Esophagus (tissue), 2 donors: Measurements from ENCODE around the gene KCNJ12. TPM values are rescaled to one million over a fixed set of nuclear protein-coding genes. Genes with fewer than 3 reads are reported as not detected.
"Not testable (repeated sequence)": the region's sequence is repeated elsewhere in the genome, so short reads cannot be mapped to it uniquely, and the experiment has no call there.

ENCODE experiments used
- H3K27ac ChIP-seq, 2 donors: one replicate each; pipeline ENCODE4 v1.5.1; 2013; ENCODE audit warnings: low read depth in 2 of 2, mild to moderate bottlenecking in 2 of 2, inconsistent platforms in 1 of 2, low read length in 1 of 2, moderate library complexity in 1 of 2
- H3K27me3 ChIP-seq, 2 donors: one replicate each; pipeline ENCODE4 v1.6.1; 2013; ENCODE audit warnings: low read length in 2 of 2, control low read depth in 1 of 2, mild to moderate bottlenecking in 1 of 2; ENCODE audit not compliant: insufficient read depth in 2 of 2, control insufficient read depth in 1 of 2
- H3K36me3 ChIP-seq, 2 donors: one replicate each; pipeline ENCODE4 v1.6.1; 2013; ENCODE audit warnings: low read length in 1 of 2; ENCODE audit not compliant: control insufficient read depth in 2 of 2, insufficient read depth in 2 of 2
- H3K4me1 ChIP-seq, 2 donors: one replicate each; pipeline ENCODE4 v1.6.1; 2013; ENCODE audit warnings: low read length in 1 of 2; ENCODE audit not compliant: control insufficient read depth in 2 of 2, insufficient read depth in 2 of 2
- H3K4me3 ChIP-seq, 2 donors: one replicate each; pipeline ENCODE4 v1.5.1; 2013; ENCODE audit warnings: low read length in 2 of 2, mild to moderate bottlenecking in 2 of 2, low read depth in 1 of 2, moderate library complexity in 1 of 2
- H3K9me3 ChIP-seq, 2 donors: one replicate each; pipeline ENCODE4 v1.6.1; 2013; ENCODE audit warnings: mild to moderate bottlenecking in 2 of 2, low read depth in 1 of 2, low read length in 1 of 2, moderate library complexity in 1 of 2; ENCODE audit not compliant: control insufficient read depth in 2 of 2, insufficient read depth in 1 of 2
- WGBS, 2 donors: extraction: QIAGEN DNeasy Blood & Tissue Kit; methylation state at CpG; one replicate each; pipeline ENCODE4 v1.1.7; 2013; 5-methylcytosine and 5-hydroxymethylcytosine counted together
- polyA plus RNA-seq, 2 donors: library from polyadenylated mRNA; stranded (reverse); fragments of 200-250 nt; gene quantifications; one replicate each; pipeline ENCODE4 v1.2.3, GENCODE V29; 2013
- donor health status: healthy with polysubstance abuse.
- donor health status: Bipolar disorder and iron deficiency.

The KCNJ12 gene
- polyA plus RNA-seq, 2 donors, result 0.06 to 0.09 TPM

- not testable (repeated sequence) for H3K27me3 ChIP-seq, H3K27ac ChIP-seq, H3K4me1 ChIP-seq, H3K36me3 ChIP-seq, H3K9me3 ChIP-seq, H3K4me3 ChIP-seq
- WGBS, 2 donors, result 73 to 84% methylated on average over 8 of the region's 8 CpGs
Measured at GRCh38 chr17:21404106-21404505, 27.9 kb downstream of the KCNJ12 start.

- not testable (repeated sequence) for H3K27me3 ChIP-seq, H3K4me1 ChIP-seq, H3K36me3 ChIP-seq, H3K4me3 ChIP-seq, H3K27ac ChIP-seq, H3K9me3 ChIP-seq
- 74 to 77% methylated on average over 6 of the region's 6 CpGs for WGBS, 2 donors
Measured at GRCh38 chr17:21404539-21404938, 28.4 kb downstream of the KCNJ12 start.

GRCh38 chr17:21404956-21405731 is 29.0 kb downstream of the KCNJ12 start:
- WGBS, 2 donors, result 64 to 66% methylated on average over 18 to 26 of the region's 26 CpGs
- H3K4me1 ChIP-seq, result not testable (repeated sequence)

GRCh38 chr17:21405904-21406400 is 29.8 kb downstream of the KCNJ12 start:
- H3K4me3 ChIP-seq, H3K36me3 ChIP-seq, H3K27me3 ChIP-seq, H3K27ac ChIP-seq, H3K4me1 ChIP-seq, H3K9me3 ChIP-seq: not testable (repeated sequence)
- 71 to 84% methylated on average over 6 to 7 of the region's 7 CpGs for WGBS, 2 donors

More at GRCh38 chr17:21404956-21405731, 29.0 kb downstream of the KCNJ12 start:
- not testable (repeated sequence) for H3K9me3 ChIP-seq, H3K27me3 ChIP-seq, H3K27ac ChIP-seq, H3K4me3 ChIP-seq, H3K36me3 ChIP-seq

GRCh38 chr17:21406616-21407404 is 30.7 kb downstream of the KCNJ12 start:
- 51 to 67% methylated on average over 4 to 5 of the region's 5 CpGs for WGBS, 2 donors
- not testable (repeated sequence) for H3K27me3 ChIP-seq, H3K27ac ChIP-seq, H3K36me3 ChIP-seq, H3K4me3 ChIP-seq, H3K4me1 ChIP-seq, H3K9me3 ChIP-seq

- not testable (repeated sequence) for H3K4me1 ChIP-seq, H3K27ac ChIP-seq, H3K4me3 ChIP-seq, H3K36me3 ChIP-seq, H3K9me3 ChIP-seq, H3K27me3 ChIP-seq
- 68 to 89% methylated on average over 1 of the region's 1 CpG for WGBS, 2 donors
Measured at GRCh38 chr17:21407752-21408151, 31.6 kb downstream of the KCNJ12 start.

GRCh38 chr17:21408224-21408623 is 32.1 kb downstream of the KCNJ12 start:
- not testable (repeated sequence) for H3K27ac ChIP-seq, H3K4me1 ChIP-seq, H3K4me3 ChIP-seq, H3K36me3 ChIP-seq, H3K27me3 ChIP-seq, H3K9me3 ChIP-seq
- 66% methylated on average over 3 of the region's 3 CpGs for WGBS, 2 donors

- H3K4me3 ChIP-seq, H3K4me1 ChIP-seq, H3K36me3 ChIP-seq, H3K9me3 ChIP-seq, H3K27ac ChIP-seq, H3K27me3 ChIP-seq: not testable (repeated sequence)
- 78 to 79% methylated on average over 6 of the region's 7 CpGs for WGBS, 2 donors
Measured at GRCh38 chr17:21408766-21409300, 32.7 kb downstream of the KCNJ12 start.

- not testable (repeated sequence) for H3K36me3 ChIP-seq, H3K4me1 ChIP-seq, H3K27ac ChIP-seq, H3K4me3 ChIP-seq, H3K9me3 ChIP-seq, H3K27me3 ChIP-seq
- WGBS, 2 donors, result 84 to 86% methylated on average over 3 to 4 of the region's 4 CpGs
Measured at GRCh38 chr17:21409388-21409787, 33.2 kb downstream of the KCNJ12 start.
